Activated CD8-positive, alpha-beta memory T cell treated with anti-CD3 and anti-CD28 coated beads for 48 hours (primary cell): Measurements from ENCODE around the gene PLAAT1.

Experiments
- DNase-seq, 3 experiments: peaks; one replicate each; pipeline ENCODE4 v3.0.0-alpha.2; 2020; ENCODE audit warnings: low read depth in 2 of 3, low spot score in 2 of 3

Gene PLAAT1

GRCh38 chr3:193240850-193241706, at the start of gene PLAAT1:
Gene PLAAT1, plus strand, starts transcription at chr3:193241222. Its CDS starts 14,429 bp downstream, at chr3:193255651.
- no peak for DNase-seq

- no peak for DNase-seq
Measured at GRCh38 chr3:193194371-193194770, 46.7 kb upstream of the PLAAT1 start.

DNA sequence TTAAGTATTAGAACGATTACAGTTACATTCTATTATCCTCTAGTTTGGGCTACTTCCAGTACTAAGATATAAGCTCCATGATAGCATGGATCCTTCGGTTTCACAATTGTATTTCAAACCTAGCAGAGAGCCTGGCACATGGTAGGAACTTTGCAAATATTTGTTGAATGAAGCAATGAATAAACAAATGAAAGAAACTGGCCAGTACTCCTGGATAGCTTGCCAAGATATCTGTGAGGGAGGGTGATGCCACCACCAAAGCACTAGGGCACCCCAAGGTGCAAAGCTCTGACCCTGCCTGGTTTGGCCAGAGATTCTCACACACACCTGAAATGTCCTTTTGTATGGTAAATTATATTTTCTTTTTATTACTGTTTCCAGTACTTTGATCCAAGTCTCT, 44.3 kb upstream of the PLAAT1 start:
- no peak for DNase-seq

- no peak for DNase-seq
Measured at GRCh38 chr3:193207290-193208273, 33.4 kb upstream of the PLAAT1 start.

- DNase-seq = no peak
Measured at GRCh38 chr3:193210618-193211017, 30.4 kb upstream of the PLAAT1 start.

GRCh38 chr3:193211173-193211572, 29.8 kb upstream of the PLAAT1 start:
- no peak for DNase-seq

GRCh38 chr3:193211984-193212383, 29.0 kb upstream of the PLAAT1 start:
- DNase-seq = no peak

DNA sequence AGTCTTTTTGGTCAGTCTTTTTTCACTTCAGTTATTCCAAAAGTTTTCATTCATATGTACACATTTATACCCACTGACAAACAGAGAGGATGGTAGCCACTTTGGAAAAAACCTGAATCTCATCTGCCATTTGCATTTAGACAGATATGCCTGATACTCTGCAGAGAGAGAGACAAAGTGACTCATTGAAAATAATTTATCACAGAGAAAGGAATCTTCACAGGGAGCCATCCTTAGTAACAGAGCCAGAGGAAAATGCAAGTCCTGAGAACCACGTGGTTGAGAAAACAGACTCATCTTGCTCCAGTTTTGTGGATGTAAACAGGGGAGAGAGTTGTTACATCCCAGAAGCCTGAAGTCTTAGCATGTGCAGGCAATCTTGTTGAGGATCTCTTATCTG, 28.2 kb upstream of the PLAAT1 start:
- no peak for DNase-seq

- no peak for DNase-seq
Measured at GRCh38 chr3:193214445-193214844, 26.6 kb upstream of the PLAAT1 start.

- DNase-seq = no peak
Measured at GRCh38 chr3:193225302-193226125, 15.5 kb upstream of the PLAAT1 start.

DNA sequence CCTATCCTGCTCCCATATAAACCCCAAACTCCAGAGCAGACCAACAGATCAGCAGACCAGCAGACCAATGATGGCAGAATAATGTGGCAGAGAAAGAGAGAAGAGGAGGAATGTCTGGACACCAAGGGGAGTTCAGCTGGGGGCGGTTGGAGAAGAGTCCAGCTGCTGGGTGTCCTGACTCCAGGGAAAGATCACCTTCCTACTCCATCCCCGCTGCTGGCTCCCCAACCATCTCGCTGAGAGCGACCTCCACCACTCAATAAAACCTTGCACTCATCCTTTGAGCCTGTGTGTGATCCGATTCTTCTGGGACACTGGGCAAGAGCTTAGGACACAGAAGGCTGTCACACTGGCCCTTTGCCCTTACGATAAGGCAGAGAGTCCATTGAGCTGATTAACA, 12.8 kb upstream of the PLAAT1 start:
- DNase-seq = no peak

DNA sequence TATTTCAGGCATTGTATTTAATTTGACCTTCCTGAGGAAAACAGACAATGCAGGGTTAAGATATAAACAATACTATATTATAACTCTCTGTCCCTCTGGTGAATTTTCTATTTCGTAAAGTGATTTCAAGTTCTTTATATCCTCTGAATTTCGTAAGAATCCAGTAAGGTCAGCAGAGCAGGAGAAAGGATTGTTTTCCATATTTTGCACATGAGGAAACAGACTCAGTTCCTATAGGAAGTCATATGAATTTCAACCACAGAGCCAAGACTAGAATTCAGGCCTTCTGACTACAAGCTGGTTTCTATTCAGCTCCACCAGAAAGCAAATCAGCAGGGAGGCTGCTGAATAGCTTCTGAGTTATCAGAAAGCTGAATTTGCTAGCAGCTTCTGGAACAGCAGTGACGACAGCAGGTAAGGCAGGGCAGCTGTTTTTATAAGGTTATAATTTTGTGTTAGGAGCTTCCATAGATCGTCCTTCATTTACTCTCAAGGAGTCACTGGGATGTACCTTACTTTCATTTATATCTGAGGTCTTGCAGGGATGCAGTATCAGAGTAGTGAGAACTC, 11.1 kb upstream of the PLAAT1 start:
- DNase-seq = no peak

GRCh38 chr3:193230610-193231009, 10.4 kb upstream of the PLAAT1 start:
- no peak for DNase-seq

- no peak for DNase-seq
Measured at GRCh38 chr3:193231201-193231600, 9.8 kb upstream of the PLAAT1 start.

DNA sequence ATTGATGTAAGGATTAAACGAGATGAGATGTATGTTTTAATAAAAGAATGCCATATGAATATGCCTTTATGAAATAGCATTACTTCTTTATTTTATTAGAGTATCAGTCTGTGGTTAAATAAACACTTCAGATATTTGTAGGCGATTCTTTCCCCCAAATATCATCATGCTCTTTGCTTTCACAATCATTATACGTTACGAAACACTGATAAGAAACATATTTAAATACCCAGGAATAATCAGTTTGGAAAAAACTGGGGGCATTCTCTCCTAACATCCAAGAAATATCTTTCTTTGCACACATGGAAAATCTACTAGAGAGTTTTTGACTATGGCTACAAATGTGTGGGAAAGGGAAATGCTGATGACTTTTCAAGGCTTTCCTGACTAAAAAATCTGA, 4.4 kb upstream of the PLAAT1 start:
- no peak for DNase-seq

- no peak for DNase-seq
Measured at GRCh38 chr3:193237030-193237429, 4.0 kb upstream of the PLAAT1 start.

DNA sequence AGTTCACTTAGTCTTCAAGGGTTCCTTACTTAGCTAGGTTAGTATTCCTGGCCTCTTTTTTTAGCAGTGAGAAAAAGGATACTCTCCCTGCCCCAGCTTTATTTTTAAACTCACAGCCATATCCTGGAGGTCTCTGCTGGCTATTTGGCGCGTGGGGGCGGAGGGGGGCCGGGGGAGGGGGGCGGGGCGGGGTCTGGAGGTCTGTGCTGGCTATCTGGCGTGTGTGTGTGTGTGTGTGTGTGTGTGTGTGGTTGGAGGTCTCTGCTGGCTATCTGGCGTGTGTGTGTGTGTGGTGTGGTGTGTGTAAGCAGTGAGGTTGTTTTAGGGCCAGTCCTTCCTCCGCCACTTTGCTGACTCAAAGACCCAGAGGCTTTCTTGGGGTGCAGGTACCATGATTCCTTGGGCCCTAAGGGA, 579 bp upstream of the PLAAT1 start:
- DNase-seq = no peak

DNA sequence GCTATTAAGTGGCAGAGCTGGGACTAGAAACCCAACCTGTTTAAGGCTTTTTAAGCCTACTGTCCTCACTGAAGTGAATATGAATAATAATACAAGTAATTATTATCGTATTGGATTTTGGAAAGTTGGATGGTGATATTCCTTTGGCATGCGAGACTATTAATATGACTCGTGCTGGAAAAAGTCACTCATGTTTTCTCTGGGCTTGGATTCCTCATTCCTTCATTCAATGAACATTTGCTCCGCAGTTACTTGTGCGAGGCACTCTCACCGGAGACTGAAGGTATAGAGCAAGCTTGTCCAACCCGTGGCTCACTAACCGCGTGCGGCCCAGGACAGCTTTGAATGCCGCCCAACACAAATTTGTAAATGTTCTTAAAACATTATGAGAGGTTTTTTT, 694 bp downstream of the PLAAT1 start:
- DNase-seq = no peak

DNA sequence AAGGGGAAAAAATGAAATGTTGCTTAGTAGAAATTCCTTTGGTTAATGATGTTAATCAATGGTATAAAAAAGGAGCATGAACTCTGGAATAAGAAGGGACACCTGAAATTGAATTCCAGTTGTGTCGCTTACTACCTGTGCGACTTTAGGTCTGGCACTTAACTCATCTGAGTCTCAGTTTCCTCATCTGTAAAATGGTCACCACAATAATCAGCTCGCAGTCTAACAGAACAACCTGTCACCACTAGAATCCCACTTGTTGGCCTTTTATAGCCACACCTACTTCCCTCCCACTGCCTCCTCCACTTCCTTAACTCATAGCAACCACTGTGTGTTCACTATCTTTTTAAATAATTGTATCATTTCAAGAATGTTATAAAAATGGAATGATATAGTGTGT, 2.5 kb downstream of the PLAAT1 start:
- no peak for DNase-seq

GRCh38 chr3:193248848-193249468, 7.9 kb downstream of the PLAAT1 start:
- no peak for DNase-seq
